BLaER1 (cell line): Measurements from ENCODE around the gene GABRE.
"Not testable (repeated sequence)": the region's sequence is repeated elsewhere in the genome, so short reads cannot be mapped to it uniquely, and the experiment has no call there.

ENCODE experiments used
- H3K27ac ChIP-seq: shearing (Covaris generic); formaldehyde crosslinking; 2 replicates; pipeline ENCODE4 v1.8.1; 2022
- H3K27me3 ChIP-seq: shearing (Covaris generic); formaldehyde crosslinking; 2 replicates; pipeline ENCODE4 v1.8.1; 2022
- H3K36me3 ChIP-seq: shearing (Covaris generic); formaldehyde crosslinking; 2 replicates; pipeline ENCODE4 v1.8.1; 2022
- H3K4me1 ChIP-seq: shearing (Covaris generic); formaldehyde crosslinking; 2 replicates; pipeline ENCODE4 v1.8.1; 2022
- H3K4me2 ChIP-seq: shearing (Covaris generic); formaldehyde crosslinking; 2 replicates; pipeline ENCODE4 v1.8.1; 2022
- H3K4me3 ChIP-seq: shearing (Covaris generic); formaldehyde crosslinking; 2 replicates; pipeline ENCODE4 v1.8.1; 2022
- H3K9ac ChIP-seq: shearing (Covaris generic); formaldehyde crosslinking; 2 replicates; pipeline ENCODE4 v1.8.1; 2022
- H3K9me3 ChIP-seq: shearing (Covaris generic); formaldehyde crosslinking; 2 replicates; pipeline ENCODE4 v1.8.1; 2022
- H4K20me1 ChIP-seq: shearing (Covaris generic); formaldehyde crosslinking; 2 replicates; pipeline ENCODE4 v1.8.1; 2022
- Cebpa-rat ChIP-seq: shearing (Covaris generic); IDR thresholded peaks from 2 replicates; pipeline ENCODE4 v1.8.1; 2022

GABRE gene

GRCh38 chrX:151922692-151923091 lies 51.8 kb downstream of the GABRE start:
- no peak overlapping the region for H3K4me3 ChIP-seq
- peaks cover 10% of the 10 kb centered on the region; the same call in 1 of the 2 replicates for H3K9me3 ChIP-seq
- no peak overlapping the region for H3K9ac ChIP-seq
- no peak for TF ChIP-seq Cebpa-rat
- H3K36me3 ChIP-seq = no peaks in the 10 kb centered on the region
- H3K27me3 ChIP-seq = peaks cover 54% of the 10 kb centered on the region
- H4K20me1 ChIP-seq = no peaks in the 10 kb centered on the region; the same call in 1 of the 2 replicates
- H3K4me2 ChIP-seq = no peak overlapping the region
- no peaks in the 10 kb centered on the region for H3K4me1 ChIP-seq
- H3K27ac ChIP-seq = no peak overlapping the region

GRCh38 chrX:151921866-151922265 lies 52.6 kb downstream of the GABRE start:
- no peak for TF ChIP-seq Cebpa-rat
- H3K4me3 ChIP-seq = no peak overlapping the region
- no peaks in the 10 kb centered on the region for H3K36me3 ChIP-seq
- no peak overlapping the region for H3K9ac ChIP-seq
- H3K4me2 ChIP-seq = no peak overlapping the region
- peaks cover 46% of the 10 kb centered on the region for H3K27me3 ChIP-seq
- peaks cover 10% of the 10 kb centered on the region; the same call in 1 of the 2 replicates for H3K9me3 ChIP-seq
- no peak overlapping the region for H3K27ac ChIP-seq
- no peaks in the 10 kb centered on the region for H3K4me1 ChIP-seq
- H4K20me1 ChIP-seq = no peaks in the 10 kb centered on the region; the same call in 1 of the 2 replicates

DNA sequence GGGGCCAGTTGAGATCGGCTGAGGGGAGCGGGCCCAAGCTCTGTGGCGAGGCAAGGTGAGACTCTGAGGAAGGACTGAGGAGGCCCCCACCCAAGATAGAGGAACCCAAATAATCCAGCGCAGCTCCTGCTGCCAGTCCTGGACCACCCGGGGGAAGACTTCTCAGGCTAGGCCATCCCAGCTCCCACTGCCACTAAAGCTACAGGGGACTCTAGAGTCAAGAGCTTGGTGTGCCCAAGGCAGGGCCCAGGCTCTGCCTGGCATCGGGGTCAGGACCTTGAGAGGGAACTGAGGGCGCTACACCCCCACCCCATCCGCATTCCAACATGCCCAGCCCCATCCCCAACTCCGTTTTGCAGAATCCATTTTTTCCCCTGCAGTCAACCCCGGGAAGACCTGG lies 53.2 kb downstream of the GABRE start:
- Histone ChIP-seq H3K9ac (no peak overlapping the region), H3K27ac (no peak overlapping the region), H3K4me3 (no peak overlapping the region), H3K4me1 (no peaks in the 10 kb centered on the region), H4K20me1 (no peaks in the 10 kb centered on the region; the same call in 1 of the 2 replicates), H3K36me3 (no peaks in the 10 kb centered on the region), H3K4me2 (no peak overlapping the region), H3K27me3 (peaks cover 40% of the 10 kb centered on the region), H3K9me3 (peaks cover 10% of the 10 kb centered on the region; the same call in 1 of the 2 replicates)
- TF ChIP-seq Cebpa-rat = no peak

- no peak for TF ChIP-seq Cebpa-rat
- H3K4me1 ChIP-seq = no peaks in the 10 kb centered on the region
Measured at GRCh38 chrX:151920530-151920929, 53.9 kb downstream of the GABRE start.

GRCh38 chrX:151920101-151920500 lies 54.4 kb downstream of the GABRE start:
- H3K27ac ChIP-seq = no peak overlapping the region
- peaks cover 28% of the 10 kb centered on the region for H3K27me3 ChIP-seq
- no peak overlapping the region for H3K4me2 ChIP-seq
- no peaks in the 10 kb centered on the region for H3K36me3 ChIP-seq
- TF ChIP-seq Cebpa-rat = no peak
- no peak overlapping the region for H3K9ac ChIP-seq
- no peak overlapping the region for H3K4me3 ChIP-seq
- no peaks in the 10 kb centered on the region for H3K4me1 ChIP-seq
- H3K9me3 ChIP-seq = peaks cover 10% of the 10 kb centered on the region; the same call in 1 of the 2 replicates
- no peaks in the 10 kb centered on the region; the same call in 1 of the 2 replicates for H4K20me1 ChIP-seq

More at GRCh38 chrX:151920530-151920929, 53.9 kb downstream of the GABRE start:
- no peak overlapping the region for H3K4me2 ChIP-seq
- no peaks in the 10 kb centered on the region for H3K36me3 ChIP-seq
- H3K4me3 ChIP-seq = no peak overlapping the region
- H3K27me3 ChIP-seq = peaks cover 33% of the 10 kb centered on the region
- H4K20me1 ChIP-seq = no peaks in the 10 kb centered on the region; the same call in 1 of the 2 replicates
- H3K9me3 ChIP-seq = peaks cover 10% of the 10 kb centered on the region; the same call in 1 of the 2 replicates
- no peak overlapping the region for H3K9ac ChIP-seq
- no peak overlapping the region for H3K27ac ChIP-seq

GRCh38 chrX:151919610-151920009 lies 54.9 kb downstream of the GABRE start:
- peaks cover 23% of the 10 kb centered on the region for H3K27me3 ChIP-seq
- no peak overlapping the region for H3K27ac ChIP-seq
- no peak overlapping the region for H3K9ac ChIP-seq
- H3K9me3 ChIP-seq = peaks cover 10% of the 10 kb centered on the region; the same call in 1 of the 2 replicates
- no peaks in the 10 kb centered on the region for H3K4me1 ChIP-seq
- H3K4me2 ChIP-seq = no peak overlapping the region
- no peak for TF ChIP-seq Cebpa-rat
- H4K20me1 ChIP-seq = no peaks in the 10 kb centered on the region; the same call in 1 of the 2 replicates
- no peaks in the 10 kb centered on the region for H3K36me3 ChIP-seq
- no peak overlapping the region for H3K4me3 ChIP-seq

GRCh38 chrX:151918736-151919135 lies 55.7 kb downstream of the GABRE start:
- not testable (repeated sequence) for H3K27ac ChIP-seq, H3K4me2 ChIP-seq, H3K36me3 ChIP-seq, H3K4me3 ChIP-seq, H4K20me1 ChIP-seq, H3K4me1 ChIP-seq, H3K9ac ChIP-seq
- peaks cover 10% of the 10 kb centered on the region; the same call in 1 of the 2 replicates for H3K9me3 ChIP-seq
- peaks cover 15% of the 10 kb centered on the region; the same call in 1 of the 2 replicates for H3K27me3 ChIP-seq

DNA sequence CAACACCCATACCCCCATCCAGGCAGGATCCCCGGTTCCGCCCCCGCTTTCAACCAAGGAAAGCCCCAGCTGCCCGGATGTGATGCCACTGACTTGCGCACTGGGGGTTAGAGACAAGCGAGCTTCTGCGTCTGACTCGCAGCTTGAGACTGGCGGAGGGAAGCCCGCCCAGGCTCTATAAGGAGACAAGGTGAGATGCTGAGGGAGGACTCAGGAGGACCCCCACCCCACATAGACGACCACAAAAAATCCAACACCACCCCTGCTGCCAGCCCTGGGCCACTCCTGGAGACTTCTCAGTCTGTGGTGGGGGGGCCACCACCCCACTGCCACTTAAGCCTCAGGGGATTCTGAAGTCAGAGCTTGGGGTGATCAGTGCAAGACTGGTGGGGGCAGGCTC lies 61.7 kb downstream of the GABRE start, which contains the start of gene MAGEA4:
TSS of gene MAGEA4 (plus strand) at position 110 of the 400 bp plus-strand sequence. CDS start 10,776 bp downstream, outside the sequence.
- no peak within 1 kb of the TSS for H3K27ac ChIP-seq
- no peak within 1 kb of the TSS for H3K4me2 ChIP-seq
- TF ChIP-seq Cebpa-rat = no peak
- H3K9me3 ChIP-seq = no peaks in the 10 kb centered on the region
- H3K4me3 ChIP-seq = no peak within 1 kb of the TSS
- H4K20me1 ChIP-seq = no peaks in the 10 kb centered on the region
- no peak within 1 kb of the TSS for H3K9ac ChIP-seq
- no peaks in the 10 kb centered on the region for H3K36me3 ChIP-seq
- H3K4me1 ChIP-seq = no peaks in the 10 kb centered on the region
- peaks cover 29% of the 10 kb centered on the region for H3K27me3 ChIP-seq

GRCh38 chrX:151912221-151912620 lies 62.3 kb downstream of the GABRE start:
- H3K36me3 ChIP-seq = no peaks in the 10 kb centered on the region
- no peak for TF ChIP-seq Cebpa-rat
- no peak overlapping the region for H3K4me2 ChIP-seq
- H3K4me1 ChIP-seq = no peaks in the 10 kb centered on the region
- no peak overlapping the region for H3K9ac ChIP-seq
- H3K27ac ChIP-seq = no peak overlapping the region
- H3K4me3 ChIP-seq = no peak overlapping the region
- peaks cover 33% of the 10 kb centered on the region for H3K27me3 ChIP-seq
- no peaks in the 10 kb centered on the region for H4K20me1 ChIP-seq
- no peaks in the 10 kb centered on the region for H3K9me3 ChIP-seq

GRCh38 chrX:151904989-151905388 lies 69.5 kb downstream of the GABRE start:
- Histone ChIP-seq H3K36me3 (no peaks in the 10 kb centered on the region), H3K27me3 (peaks cover 85% of the 10 kb centered on the region), H3K4me2 (no peak overlapping the region), H3K27ac (no peak overlapping the region), H3K9me3 (no peaks in the 10 kb centered on the region), H3K4me1 (no peaks in the 10 kb centered on the region), H4K20me1 (no peaks in the 10 kb centered on the region), H3K4me3 (no peak overlapping the region), H3K9ac (no peak overlapping the region)
- no peak for TF ChIP-seq Cebpa-rat
